ENCODE measurements around the gene PANK4. TPM values are rescaled to one million over a fixed set of nuclear protein-coding genes. Genes with fewer than 3 reads are reported as not detected.

Gene PANK4
- total and polyA plus RNA-seq, 9 of the 15 experiments (the other 6 are each of a cell fraction or from before 2014, with no cell fraction given) = 0.93 to 55.6 (median 31.5) TPM

GRCh38 chr1:2525920-2526823 lies at the start of gene PANK4 (continued):
- no peak for TF ChIP-seq MXI1 (IDR thresholded peaks at IDR 0.05; ENCODE audit: low read depth, low read length)
- TF ChIP-seq ZBTB1 (CRISPR knock-in tag; IDR thresholded peaks at IDR 0.05; ENCODE audit: borderline replicate concordance, low read depth) = no peak; the same call in 1 of the 2 replicates
- no peak for TF ChIP-seq ZNF717 (CRISPR knock-in tag; IDR thresholded peaks at IDR 0.05)
- TF ChIP-seq SAP30 (IDR thresholded peaks at IDR 0.05; ENCODE audit: borderline replicate concordance, insufficient read depth, low read depth, low read length, poor library complexity, severe bottlenecking) = no peak
- no peak for TF ChIP-seq E2F5 (CRISPR knock-in tag; IDR thresholded peaks at IDR 0.05)
- TF ChIP-seq ZBTB8A (IDR thresholded peaks at IDR 0.05; ENCODE audit: partially characterized antibody) = no peak
- TF ChIP-seq ZNF197 (CRISPR knock-in tag; IDR thresholded peaks at IDR 0.05; ENCODE audit: low read depth) = peak; percentile 99
- TF ChIP-seq REST (IDR thresholded peaks at IDR 0.05; ENCODE audit: borderline replicate concordance) = no peak
- TF ChIP-seq REST (CRISPR knock-in tag; IDR thresholded peaks at IDR 0.05; ENCODE audit: low read depth) = peak; percentile 74
- TF ChIP-seq HINFP (tag; conservative IDR thresholded peaks at IDR 0.05; ENCODE audit: low read depth) = no peak
- TF ChIP-seq ZBED1 (IDR thresholded peaks at IDR 0.05) = no peak
- peak; percentile 58; the same call in 1 of the 2 replicates for TF ChIP-seq CREB1 (IDR thresholded peaks at IDR 0.05)
- peak; percentile 85 for TF ChIP-seq CREB1 (CRISPR knock-in tag; IDR thresholded peaks at IDR 0.05)
- TF ChIP-seq TBL1XR1 (IDR thresholded peaks at IDR 0.05; ENCODE audit: low read length in 2 of 2) = 0 out of 4 replicates have a peak, but pooled peaks of 1 of the 2 experiments have one; percentile 45
- peak; percentile 88; the same call in 1 of the 2 replicates for TF ChIP-seq ZBTB17 (CRISPR knock-in tag; IDR thresholded peaks at IDR 0.05)
- peak; percentile 94 for TF ChIP-seq POLR2AphosphoS5 (IDR thresholded peaks at IDR 0.05; ENCODE audit: control insufficient read depth, insufficient read depth, low read depth, low read length)
- no peak for TF ChIP-seq KDM2B (CRISPR knock-in tag; IDR thresholded peaks at IDR 0.05)
